IPS-NIHi7 (cell line): ENCODE data around the gene BCAR3.

Source experiments
- DNase-seq: peaks from one replicate; pipeline ENCODE4 v3.0.0; 2012; ENCODE audit warnings: mixed read lengths; ENCODE audit errors: extremely low spot score

Gene BCAR3

GRCh38 chr1:93638981-93639380 is 42.7 kb downstream of the BCAR3 start:
- no peak for DNase-seq

- no peak for DNase-seq
Observed at GRCh38 chr1:93638307-93638847, 43.3 kb downstream of the BCAR3 start.

- no peak for DNase-seq
Observed at GRCh38 chr1:93636712-93637111, 44.9 kb downstream of the BCAR3 start.

DNA sequence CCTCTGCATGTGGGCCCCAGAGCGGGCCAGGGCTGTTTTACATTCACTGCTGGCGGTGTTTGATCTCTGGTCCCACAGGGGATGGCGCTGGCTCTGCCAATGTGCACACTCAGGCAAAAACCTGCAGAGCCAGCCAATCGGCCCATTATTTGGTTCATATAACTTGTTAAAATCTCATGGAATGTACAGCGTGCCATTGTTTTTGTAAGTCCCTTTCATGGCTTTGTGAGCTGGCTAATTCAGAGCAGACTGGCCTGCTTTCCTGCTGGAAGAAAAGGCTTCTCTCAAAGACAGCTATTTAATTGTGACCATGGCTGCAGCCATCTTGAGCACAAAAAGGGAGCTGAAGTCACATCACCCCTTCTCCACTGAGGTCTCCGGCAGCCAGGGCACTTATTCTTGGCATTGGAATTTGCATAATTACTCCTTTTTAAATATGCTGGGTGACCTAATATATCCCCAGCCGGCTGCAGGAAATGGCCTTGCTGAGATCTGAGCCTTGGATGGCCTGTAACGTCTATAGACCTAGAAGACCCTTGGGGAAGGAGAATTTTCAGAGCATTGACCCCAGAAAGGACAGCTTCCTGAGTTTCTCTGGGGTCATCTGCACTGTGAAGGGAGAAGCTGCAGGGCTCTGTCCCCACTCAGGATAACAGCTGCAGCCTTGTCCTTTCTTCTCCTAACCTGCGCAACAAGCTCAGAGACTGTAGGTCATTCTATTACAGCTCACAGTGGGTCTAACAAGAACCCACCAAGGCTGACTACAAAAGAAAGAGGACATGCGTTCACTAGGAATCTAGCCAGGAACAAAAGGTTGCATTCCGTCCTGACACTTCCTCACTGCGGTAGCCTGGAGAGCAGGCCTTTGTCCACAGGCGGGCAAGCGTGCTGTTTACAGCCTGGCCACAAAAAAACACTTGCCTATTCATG is 45.8 kb downstream of the BCAR3 start:
- peak; percentile 78 for DNase-seq

GRCh38 chr1:93633313-93633712 is 48.3 kb downstream of the BCAR3 start:
- DNase-seq, result no peak

DNA sequence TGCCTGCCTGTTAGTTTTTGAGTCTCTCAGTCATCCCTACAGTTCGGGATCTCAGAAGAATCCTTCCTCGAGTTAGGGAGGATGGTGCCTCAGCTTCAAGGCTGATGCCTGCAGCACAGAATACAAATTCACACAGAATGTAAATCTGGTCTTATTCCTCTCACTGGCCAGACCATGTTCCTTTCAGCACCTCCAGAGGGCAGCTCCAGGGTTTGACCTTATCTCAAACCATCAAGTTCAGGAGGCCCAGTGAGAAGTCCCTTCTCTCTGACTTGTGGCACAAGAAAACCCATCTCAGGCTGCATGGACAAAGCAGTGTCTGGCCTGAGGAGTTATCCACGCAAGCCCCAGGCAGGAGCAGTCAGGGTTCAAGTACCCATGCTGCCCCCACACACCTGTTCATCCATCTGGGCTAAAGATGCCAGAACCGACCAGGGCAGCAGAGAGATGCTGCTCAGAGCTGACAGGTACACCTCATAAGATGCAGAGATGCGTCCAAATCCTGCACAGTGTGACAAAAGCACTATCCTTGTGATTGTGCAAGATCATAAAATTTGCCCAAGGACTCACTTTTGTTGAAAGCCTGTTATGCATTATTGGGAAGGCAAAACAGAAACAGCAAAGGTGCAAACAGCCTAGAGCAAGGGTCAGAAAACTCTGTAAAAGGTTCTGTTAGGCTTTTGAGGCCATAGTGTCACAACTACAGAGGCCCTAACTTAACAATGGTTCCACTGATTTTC is 49.8 kb downstream of the BCAR3 start:
- DNase-seq, result no peak

GRCh38 chr1:93630168-93630567 is 51.5 kb downstream of the BCAR3 start:
- no peak for DNase-seq

DNA sequence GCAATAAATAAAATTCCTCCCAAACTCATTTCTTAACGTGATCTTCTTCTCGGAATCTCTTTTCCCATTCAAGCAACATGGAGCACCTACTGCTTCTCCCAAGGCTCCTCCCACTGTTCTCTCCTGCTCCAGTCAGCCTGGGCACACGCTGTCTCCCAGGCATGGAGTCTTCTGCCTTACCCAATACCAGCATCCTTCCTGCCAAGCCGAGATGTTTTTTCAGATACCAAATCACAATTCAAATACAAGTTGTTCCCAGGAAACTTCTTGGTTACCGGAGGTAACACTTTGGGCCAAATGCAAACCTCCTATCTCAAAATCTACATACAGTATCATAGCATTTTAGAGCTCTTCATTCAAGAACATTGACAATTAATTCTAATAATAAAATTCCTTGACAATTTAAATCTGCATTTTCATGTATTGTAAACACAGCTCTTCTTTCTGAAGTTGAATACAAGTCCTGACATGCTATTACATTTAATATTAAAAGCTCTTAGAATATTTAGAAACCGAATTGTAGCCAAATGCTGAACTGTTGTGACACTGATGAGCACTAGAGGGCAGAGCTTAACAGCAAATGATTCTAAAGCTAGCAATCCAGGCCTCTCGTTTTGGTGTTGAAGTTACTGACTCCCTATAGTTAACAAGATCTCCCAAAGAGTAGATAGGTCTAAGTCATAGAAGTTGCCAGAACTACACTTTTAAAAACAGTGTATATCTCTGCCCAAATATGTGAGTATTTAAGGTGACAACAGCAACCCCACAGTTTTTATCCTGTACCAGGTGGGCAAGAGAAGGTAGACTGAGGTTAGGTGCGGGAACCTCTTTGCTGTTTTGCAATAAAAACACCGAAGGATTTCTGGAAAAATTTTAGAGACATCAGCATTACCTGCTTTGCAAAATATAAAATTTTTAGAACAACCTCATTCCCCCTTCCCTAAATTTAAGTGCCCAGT is 52.3 kb downstream of the BCAR3 start:
- DNase-seq, result peak; percentile 56

DNA sequence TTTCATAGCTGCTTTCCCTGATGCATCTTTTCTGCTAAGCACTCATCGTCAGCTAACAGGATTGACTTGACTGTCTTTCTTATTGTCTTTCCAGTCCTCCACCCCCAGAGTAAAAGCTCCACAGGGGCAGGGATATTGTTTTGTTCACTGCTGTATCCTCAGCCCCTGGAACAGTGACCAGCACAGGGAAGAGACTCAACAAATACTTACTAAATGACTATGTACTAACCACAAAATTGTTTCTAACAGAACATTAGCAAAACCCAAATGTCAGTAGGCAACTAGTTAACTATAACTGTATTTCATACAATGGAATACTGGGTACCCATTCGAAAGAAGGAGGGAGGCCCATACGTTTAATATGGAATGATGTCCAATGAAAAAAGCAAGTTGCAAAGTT is 53.0 kb downstream of the BCAR3 start:
- DNase-seq, result no peak

- DNase-seq, result no peak
Observed at GRCh38 chr1:93625582-93626327, 55.9 kb downstream of the BCAR3 start.

DNA sequence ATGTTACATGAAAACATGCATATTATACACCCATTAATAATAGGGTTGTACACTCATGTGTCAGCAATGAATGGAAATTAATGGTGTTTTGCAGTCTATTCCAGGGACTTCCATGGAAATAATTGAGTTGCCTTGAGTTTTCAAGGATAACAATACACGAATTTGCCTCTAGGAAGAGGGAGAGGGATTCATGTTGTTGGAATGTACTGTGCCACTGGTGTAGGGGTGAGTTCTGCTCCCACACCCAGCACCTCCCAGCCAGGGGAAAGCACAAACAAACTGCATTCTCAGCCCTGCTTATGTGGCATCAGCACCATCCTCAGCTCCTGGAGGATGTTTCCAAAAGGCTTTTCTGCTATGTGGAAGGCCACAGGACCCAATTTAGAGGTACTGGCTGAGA is 57.8 kb downstream of the BCAR3 start:
- no peak for DNase-seq

- no peak for DNase-seq
Observed at GRCh38 chr1:93623436-93623835, 58.2 kb downstream of the BCAR3 start.

DNA sequence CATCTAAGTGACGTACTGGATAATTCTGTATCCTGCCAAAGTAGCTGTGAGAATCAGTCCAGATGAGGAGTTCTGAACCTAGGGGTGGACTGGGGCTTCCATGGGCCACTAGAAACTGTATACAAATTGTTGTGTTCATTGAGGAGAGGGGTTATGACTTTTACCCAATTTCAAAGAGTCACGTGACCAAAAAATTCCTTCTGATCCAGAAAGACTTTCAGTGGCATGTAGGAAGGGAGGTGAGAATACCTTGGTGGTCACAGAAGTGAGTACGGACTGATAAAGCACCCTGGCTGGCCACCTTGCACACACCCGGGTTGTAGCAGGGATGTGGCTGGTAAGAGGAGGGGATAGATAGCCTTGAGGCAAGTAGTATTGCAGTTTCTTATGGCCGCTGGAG is 60.4 kb downstream of the BCAR3 start:
- DNase-seq, result no peak

DNA sequence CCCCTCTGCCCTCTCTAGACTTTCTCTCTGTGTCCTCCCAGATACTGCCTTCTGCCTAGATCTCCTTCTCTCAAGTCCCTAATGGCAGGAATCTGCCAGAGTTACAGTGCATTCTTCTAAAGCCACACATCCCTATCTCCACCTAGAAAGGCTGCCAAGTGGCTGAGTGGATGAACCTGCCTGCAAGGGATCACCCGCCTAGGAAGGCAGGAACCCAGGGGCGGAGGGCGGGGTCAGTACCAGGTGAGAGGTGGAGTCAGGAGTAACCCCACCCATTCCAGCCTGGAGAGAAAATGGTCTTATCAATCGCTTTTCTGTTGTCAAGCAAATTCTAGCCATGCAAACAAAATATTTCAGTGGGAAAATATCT is 60.8 kb downstream of the BCAR3 start:
- no peak for DNase-seq

GRCh38 chr1:93620172-93620840 is 61.3 kb downstream of the BCAR3 start:
- no peak for DNase-seq

- DNase-seq, result no peak
Observed at GRCh38 chr1:93619507-93620171, 62.0 kb downstream of the BCAR3 start.

GRCh38 chr1:93617670-93618499 is 63.8 kb downstream of the BCAR3 start:
- DNase-seq, result no peak

DNA sequence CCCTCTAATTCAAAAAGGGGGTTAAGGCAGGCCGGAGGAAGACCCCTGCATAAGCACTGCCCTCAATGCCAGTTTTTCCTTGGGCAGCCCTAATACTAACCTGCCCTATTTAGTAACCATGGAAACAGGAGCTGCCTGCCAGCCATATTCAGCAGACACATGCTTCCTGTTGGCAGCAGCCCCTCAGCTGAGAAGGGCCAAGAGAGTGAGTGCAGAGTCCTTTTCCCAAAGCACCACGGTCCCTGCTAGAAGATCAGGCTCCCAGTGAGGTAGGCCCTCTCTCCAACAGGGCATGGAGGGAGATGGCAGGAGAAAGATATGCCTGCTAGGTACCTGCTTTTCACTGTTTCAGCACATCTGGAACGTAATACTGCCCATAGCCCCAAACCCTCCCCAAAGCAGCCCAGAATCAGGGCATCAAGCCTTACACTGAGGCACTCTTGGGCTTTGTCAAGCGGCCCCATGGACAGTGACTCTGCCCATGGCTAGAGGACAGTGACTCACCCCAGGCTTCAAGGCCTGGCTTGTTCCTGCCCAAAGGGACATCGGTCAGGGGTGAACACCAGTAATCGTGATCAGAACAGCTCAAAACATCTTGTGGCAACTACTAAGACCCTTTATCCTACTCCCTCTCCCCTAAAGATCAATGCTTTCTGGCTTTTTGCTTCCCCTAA is 64.5 kb downstream of the BCAR3 start:
- DNase-seq, result no peak
